GM15510 (cell line): ENCODE results near the gene PUM1.

Experiments
- POLR2A ChIP-seq: IDR thresholded peaks from 3 replicates; pipeline ENCODE4 v1.6.1; 2011; ENCODE audit warnings: borderline replicate concordance; ENCODE audit not compliant: insufficient read length; ENCODE audit errors: extremely low read depth

PUM1 gene

GRCh38 chr1:31084782-31085569, 19.5 kb upstream of the PUM1 start:
- no peak for TF ChIP-seq POLR2A

GRCh38 chr1:31082385-31082784, 16.9 kb upstream of the PUM1 start:
- no peak for TF ChIP-seq POLR2A

GRCh38 chr1:31073044-31073443, 7.5 kb upstream of the PUM1 start:
- TF ChIP-seq POLR2A, result no peak

- TF ChIP-seq POLR2A, result no peak
Measured at GRCh38 chr1:31072304-31072746, 6.8 kb upstream of the PUM1 start.

- TF ChIP-seq POLR2A, result no peak
Measured at GRCh38 chr1:31069392-31069791, 3.9 kb upstream of the PUM1 start.

GRCh38 chr1:31064718-31065309, 703 bp downstream of the PUM1 start:
- no peak for TF ChIP-seq POLR2A

GRCh38 chr1:31064111-31064717, 1.3 kb downstream of the PUM1 start:
- no peak for TF ChIP-seq POLR2A

- no peak for TF ChIP-seq POLR2A
Measured at GRCh38 chr1:31063631-31064030, 1.9 kb downstream of the PUM1 start.

GRCh38 chr1:31062867-31063380, 2.6 kb downstream of the PUM1 start:
- TF ChIP-seq POLR2A, result no peak

- no peak for TF ChIP-seq POLR2A
Measured at GRCh38 chr1:31058012-31058411, 7.5 kb downstream of the PUM1 start.

- TF ChIP-seq POLR2A, result no peak
Measured at GRCh38 chr1:31055953-31056352, 9.6 kb downstream of the PUM1 start.

GRCh38 chr1:31055501-31055900, 10.0 kb downstream of the PUM1 start:
- TF ChIP-seq POLR2A, result no peak

- TF ChIP-seq POLR2A, result no peak
Measured at GRCh38 chr1:31054958-31055481, 10.5 kb downstream of the PUM1 start.

- no peak for TF ChIP-seq POLR2A
Measured at GRCh38 chr1:31054349-31054748, 11.2 kb downstream of the PUM1 start.

- no peak for TF ChIP-seq POLR2A
Measured at GRCh38 chr1:31051611-31052010, 13.9 kb downstream of the PUM1 start.

GRCh38 chr1:31043631-31044030, 21.9 kb downstream of the PUM1 start:
- no peak for TF ChIP-seq POLR2A

- no peak for TF ChIP-seq POLR2A
Measured at GRCh38 chr1:31042656-31043055, 22.9 kb downstream of the PUM1 start.
